Stomach (tissue), 4 donors: ENCODE data around the gene PKNOX2.

Experiments
- EP300 ChIP-seq: sonication (generic); formaldehyde crosslinking; IDR thresholded peaks from one replicate; pipeline ENCODE4 v1.6.1; 2017; ENCODE audit warnings: antibody characterized with exemption
- POLR2A ChIP-seq, 4 donors: fragments of 450-650 bp; IDR thresholded peaks; one replicate each; pipeline ENCODE4 v1.6.1; 2016; ENCODE audit warnings: antibody characterized with exemption in 4 of 4, control low read depth in 2 of 4, mild to moderate bottlenecking in 1 of 4, moderate library complexity in 1 of 4
- TF ChIP-seq, protein P1 (sequence below), 7 experiments: fragments of 450-650 bp in 4 of 7; fragments of 200-600 bp in 3 of 7; sonication (generic) in 3 of 7; IDR thresholded peaks; one replicate each; pipeline ENCODE4 v1.5.1; 2016 to 2019; ENCODE audit warnings: antibody characterized with exemption in 7 of 7, control low read depth in 2 of 7, mild to moderate bottlenecking in 1 of 7

- TF ChIP-seq, protein P1, sequence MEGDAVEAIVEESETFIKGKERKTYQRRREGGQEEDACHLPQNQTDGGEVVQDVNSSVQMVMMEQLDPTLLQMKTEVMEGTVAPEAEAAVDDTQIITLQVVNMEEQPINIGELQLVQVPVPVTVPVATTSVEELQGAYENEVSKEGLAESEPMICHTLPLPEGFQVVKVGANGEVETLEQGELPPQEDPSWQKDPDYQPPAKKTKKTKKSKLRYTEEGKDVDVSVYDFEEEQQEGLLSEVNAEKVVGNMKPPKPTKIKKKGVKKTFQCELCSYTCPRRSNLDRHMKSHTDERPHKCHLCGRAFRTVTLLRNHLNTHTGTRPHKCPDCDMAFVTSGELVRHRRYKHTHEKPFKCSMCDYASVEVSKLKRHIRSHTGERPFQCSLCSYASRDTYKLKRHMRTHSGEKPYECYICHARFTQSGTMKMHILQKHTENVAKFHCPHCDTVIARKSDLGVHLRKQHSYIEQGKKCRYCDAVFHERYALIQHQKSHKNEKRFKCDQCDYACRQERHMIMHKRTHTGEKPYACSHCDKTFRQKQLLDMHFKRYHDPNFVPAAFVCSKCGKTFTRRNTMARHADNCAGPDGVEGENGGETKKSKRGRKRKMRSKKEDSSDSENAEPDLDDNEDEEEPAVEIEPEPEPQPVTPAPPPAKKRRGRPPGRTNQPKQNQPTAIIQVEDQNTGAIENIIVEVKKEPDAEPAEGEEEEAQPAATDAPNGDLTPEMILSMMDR (IDR thresholded peaks at IDR 0.05), result no peak
- TF ChIP-seq POLR2A (IDR thresholded peaks at IDR 0.05), result no peak
- no peak for TF ChIP-seq EP300
Measured at GRCh38 chr11:125180413-125181305, 16.1 kb downstream of the PKNOX2 start.
